Measurements from ENCODE around the gene ABR. TPM values are rescaled to one million over a fixed set of nuclear protein-coding genes. Genes with fewer than 3 reads are reported as not detected.

ABR gene
- total and polyA plus RNA-seq, 2 of the 13 experiments (the other 11 are each of a cell fraction or from before 2014, with no cell fraction given): 12.4 to 40.4 TPM

DNA sequence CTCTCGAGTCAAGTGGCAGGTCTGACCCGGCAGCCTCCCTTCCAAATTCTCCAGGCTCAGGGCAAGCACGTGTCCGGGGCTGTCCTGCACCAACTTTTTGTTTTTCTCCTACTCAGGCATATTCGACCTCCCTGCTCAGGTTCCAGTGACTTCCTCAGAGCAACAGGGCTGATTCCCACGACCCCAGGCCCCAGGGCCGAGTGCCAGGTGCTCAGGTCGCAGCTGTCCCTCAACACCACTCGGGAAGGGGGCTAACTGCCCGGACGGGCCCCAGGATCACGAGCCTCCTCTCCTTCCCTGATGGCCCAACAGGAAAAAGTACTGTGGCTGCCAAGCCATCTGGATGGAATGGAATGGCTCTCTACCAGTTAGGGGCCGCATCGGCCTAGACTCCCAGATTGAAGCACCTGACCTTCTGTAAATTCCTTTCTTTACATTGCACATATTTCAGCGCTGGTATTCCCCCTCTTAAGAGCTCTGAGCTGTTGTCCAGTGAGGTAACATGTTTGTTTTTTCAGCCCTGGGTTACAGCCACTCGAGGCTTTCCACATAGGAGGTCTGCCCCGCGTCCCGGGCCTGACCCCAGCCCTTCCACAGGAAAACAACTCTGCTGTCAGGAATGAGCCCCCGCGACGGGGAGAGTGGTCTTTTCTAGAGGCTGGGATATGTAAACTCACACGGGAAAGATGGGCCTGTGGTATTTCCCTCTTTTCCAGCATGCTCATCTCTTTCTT is 225.2 kb downstream of the ABR start (continued):
- TF ChIP-seq, protein P1, sequence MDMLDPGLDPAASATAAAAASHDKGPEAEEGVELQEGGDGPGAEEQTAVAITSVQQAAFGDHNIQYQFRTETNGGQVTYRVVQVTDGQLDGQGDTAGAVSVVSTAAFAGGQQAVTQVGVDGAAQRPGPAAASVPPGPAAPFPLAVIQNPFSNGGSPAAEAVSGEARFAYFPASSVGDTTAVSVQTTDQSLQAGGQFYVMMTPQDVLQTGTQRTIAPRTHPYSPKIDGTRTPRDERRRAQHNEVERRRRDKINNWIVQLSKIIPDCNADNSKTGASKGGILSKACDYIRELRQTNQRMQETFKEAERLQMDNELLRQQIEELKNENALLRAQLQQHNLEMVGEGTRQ (IDR thresholded peaks at IDR 0.05; ENCODE audit: low read depth, low read length): no peak
- TF ChIP-seq, protein P1 (CRISPR knock-in tag; IDR thresholded peaks at IDR 0.05; ENCODE audit: borderline replicate concordance): no peak
- no peak for TF ChIP-seq CC2D1A (CRISPR knock-in tag; IDR thresholded peaks at IDR 0.05)
- TF ChIP-seq ZFP41 (CRISPR knock-in tag; IDR thresholded peaks at IDR 0.05; ENCODE audit: borderline replicate concordance): no peak
- TF ChIP-seq ZNF713 (CRISPR knock-in tag; IDR thresholded peaks at IDR 0.05): no peak
- TF ChIP-seq, protein P2, sequence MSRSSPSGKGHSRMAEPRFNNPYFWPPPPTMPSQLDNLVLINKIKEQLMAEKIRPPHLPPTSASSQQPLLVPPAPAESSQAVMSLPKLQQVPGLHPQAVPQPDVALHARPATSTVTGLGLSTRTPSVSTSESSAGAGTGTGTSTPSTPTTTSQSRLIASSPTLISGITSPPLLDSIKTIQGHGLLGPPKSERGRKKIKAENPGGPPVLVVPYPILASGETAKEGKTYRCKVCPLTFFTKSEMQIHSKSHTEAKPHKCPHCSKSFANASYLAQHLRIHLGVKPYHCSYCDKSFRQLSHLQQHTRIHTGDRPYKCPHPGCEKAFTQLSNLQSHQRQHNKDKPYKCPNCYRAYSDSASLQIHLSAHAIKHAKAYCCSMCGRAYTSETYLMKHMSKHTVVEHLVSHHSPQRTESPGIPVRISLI (CRISPR knock-in tag; IDR thresholded peaks at IDR 0.05; ENCODE audit: borderline replicate concordance): peak; percentile 28; the same call in 1 of the 2 replicates
- TF ChIP-seq U2AF1 (optimal IDR thresholded peaks at IDR 0.05; ENCODE audit: low read depth, low read length): no peak
- TF ChIP-seq CENPX (CRISPR knock-in tag; IDR thresholded peaks at IDR 0.05): no peak
- TF ChIP-seq, protein P3, sequence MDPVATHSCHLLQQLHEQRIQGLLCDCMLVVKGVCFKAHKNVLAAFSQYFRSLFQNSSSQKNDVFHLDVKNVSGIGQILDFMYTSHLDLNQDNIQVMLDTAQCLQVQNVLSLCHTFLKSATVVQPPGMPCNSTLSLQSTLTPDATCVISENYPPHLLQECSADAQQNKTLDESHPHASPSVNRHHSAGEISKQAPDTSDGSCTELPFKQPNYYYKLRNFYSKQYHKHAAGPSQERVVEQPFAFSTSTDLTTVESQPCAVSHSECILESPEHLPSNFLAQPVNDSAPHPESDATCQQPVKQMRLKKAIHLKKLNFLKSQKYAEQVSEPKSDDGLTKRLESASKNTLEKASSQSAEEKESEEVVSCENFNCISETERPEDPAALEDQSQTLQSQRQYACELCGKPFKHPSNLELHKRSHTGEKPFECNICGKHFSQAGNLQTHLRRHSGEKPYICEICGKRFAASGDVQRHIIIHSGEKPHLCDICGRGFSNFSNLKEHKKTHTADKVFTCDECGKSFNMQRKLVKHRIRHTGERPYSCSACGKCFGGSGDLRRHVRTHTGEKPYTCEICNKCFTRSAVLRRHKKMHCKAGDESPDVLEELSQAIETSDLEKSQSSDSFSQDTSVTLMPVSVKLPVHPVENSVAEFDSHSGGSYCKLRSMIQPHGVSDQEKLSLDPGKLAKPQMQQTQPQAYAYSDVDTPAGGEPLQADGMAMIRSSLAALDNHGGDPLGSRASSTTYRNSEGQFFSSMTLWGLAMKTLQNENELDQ (CRISPR knock-in tag; IDR thresholded peaks at IDR 0.05; ENCODE audit: borderline replicate concordance): no peak
- TF ChIP-seq MED1 (CRISPR knock-in tag; IDR thresholded peaks at IDR 0.05): no peak
- TF ChIP-seq TBL1XR1 (IDR thresholded peaks at IDR 0.05; ENCODE audit: borderline replicate concordance, low read length, partially characterized antibody): peak; percentile 49
- no peak for TF ChIP-seq MAFK (conservative IDR thresholded peaks at IDR 0.05 in 1 of 2, IDR thresholded peaks at IDR 0.05 in 1 of 2; ENCODE audit: low read length in 2 of 2)
- TF ChIP-seq ZNF720 (CRISPR knock-in tag; IDR thresholded peaks at IDR 0.05): no peak
- TF ChIP-seq CHCHD3 (CRISPR knock-in tag; IDR thresholded peaks at IDR 0.05): no peak
- TF ChIP-seq, protein P4, sequence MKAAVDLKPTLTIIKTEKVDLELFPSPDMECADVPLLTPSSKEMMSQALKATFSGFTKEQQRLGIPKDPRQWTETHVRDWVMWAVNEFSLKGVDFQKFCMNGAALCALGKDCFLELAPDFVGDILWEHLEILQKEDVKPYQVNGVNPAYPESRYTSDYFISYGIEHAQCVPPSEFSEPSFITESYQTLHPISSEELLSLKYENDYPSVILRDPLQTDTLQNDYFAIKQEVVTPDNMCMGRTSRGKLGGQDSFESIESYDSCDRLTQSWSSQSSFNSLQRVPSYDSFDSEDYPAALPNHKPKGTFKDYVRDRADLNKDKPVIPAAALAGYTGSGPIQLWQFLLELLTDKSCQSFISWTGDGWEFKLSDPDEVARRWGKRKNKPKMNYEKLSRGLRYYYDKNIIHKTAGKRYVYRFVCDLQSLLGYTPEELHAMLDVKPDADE (CRISPR knock-in tag; IDR thresholded peaks at IDR 0.05): no peak
- TF ChIP-seq, protein P5, sequence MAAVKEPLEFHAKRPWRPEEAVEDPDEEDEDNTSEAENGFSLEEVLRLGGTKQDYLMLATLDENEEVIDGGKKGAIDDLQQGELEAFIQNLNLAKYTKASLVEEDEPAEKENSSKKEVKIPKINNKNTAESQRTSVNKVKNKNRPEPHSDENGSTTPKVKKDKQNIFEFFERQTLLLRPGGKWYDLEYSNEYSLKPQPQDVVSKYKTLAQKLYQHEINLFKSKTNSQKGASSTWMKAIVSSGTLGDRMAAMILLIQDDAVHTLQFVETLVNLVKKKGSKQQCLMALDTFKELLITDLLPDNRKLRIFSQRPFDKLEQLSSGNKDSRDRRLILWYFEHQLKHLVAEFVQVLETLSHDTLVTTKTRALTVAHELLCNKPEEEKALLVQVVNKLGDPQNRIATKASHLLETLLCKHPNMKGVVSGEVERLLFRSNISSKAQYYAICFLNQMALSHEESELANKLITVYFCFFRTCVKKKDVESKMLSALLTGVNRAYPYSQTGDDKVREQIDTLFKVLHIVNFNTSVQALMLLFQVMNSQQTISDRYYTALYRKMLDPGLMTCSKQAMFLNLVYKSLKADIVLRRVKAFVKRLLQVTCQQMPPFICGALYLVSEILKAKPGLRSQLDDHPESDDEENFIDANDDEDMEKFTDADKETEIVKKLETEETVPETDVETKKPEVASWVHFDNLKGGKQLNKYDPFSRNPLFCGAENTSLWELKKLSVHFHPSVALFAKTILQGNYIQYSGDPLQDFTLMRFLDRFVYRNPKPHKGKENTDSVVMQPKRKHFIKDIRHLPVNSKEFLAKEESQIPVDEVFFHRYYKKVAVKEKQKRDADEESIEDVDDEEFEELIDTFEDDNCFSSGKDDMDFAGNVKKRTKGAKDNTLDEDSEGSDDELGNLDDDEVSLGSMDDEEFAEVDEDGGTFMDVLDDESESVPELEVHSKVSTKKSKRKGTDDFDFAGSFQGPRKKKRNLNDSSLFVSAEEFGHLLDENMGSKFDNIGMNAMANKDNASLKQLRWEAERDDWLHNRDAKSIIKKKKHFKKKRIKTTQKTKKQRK (IDR thresholded peaks at IDR 0.05; ENCODE audit: low read length): no peak
- no peak for TF ChIP-seq ZNF678 (CRISPR knock-in tag; IDR thresholded peaks at IDR 0.05)
- TF ChIP-seq TCF12 (IDR thresholded peaks at IDR 0.05): no peak
- no peak for TF ChIP-seq TCF12 (CRISPR knock-in tag; IDR thresholded peaks at IDR 0.05)
